GM13976 (cell line): ENCODE results near the gene C18orf32.
"Not testable (repeated sequence)": the region's sequence is repeated elsewhere in the genome, so short reads cannot be mapped to it uniquely, and the experiment has no call there.

ENCODE experiments used
- DNase-seq: peaks from one replicate; pipeline ENCODE4 v3.0.0; 2012; ENCODE audit warnings: low spot score
- CTCF ChIP-seq: IDR thresholded peaks from 2 replicates; pipeline ENCODE4 v1.5.1; 2012; ENCODE audit warnings: borderline replicate concordance, mild to moderate bottlenecking; ENCODE audit not compliant: insufficient read depth; ENCODE audit errors: extremely low read depth, missing control alignments, control extremely low read depth
- in situ Hi-C: fragments of 300-500 bp; cut with MboI; formaldehyde crosslinking; loops from one replicate; pipeline ENCODE4 v1.12.0; 2022; ENCODE audit warnings: low sequenced_read_pairs, mixed read lengths, inconsistent platforms; ENCODE audit not compliant: unreplicated experiment

Gene C18orf32

DNA sequence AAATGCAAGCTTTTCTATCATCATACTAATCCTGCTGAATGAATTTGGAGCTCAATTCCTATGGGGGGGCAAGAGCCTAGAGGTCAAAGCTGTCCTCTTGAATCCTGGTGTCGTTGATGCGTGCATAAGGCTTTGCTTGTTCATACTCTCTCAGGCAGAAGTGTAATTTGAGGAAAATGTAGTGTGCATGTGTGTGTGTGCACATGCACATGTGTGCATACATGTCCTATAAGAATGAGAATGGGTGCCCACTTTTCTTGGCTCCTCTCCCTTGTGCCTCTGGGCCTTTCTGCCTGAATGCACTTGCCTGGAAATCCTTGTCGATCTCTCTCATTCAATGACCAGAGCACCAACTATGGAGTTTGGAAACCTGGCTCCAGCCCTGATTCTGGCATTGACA is 28.5 kb upstream of the C18orf32 start:
- no peak for DNase-seq
- in situ Hi-C loops, result loop anchor here (10.0 kb wide), 1 partner anchor 339 kb away; no protein-coding TSS in a partner anchor
- no peak for TF ChIP-seq CTCF

- not testable (repeated sequence) for DNase-seq
- in situ Hi-C loops, result loop anchor here (10.0 kb wide), 1 partner anchor 340 kb away; no protein-coding TSS in a partner anchor
These were observed 28.0 kb upstream of the C18orf32 start for GRCh38 chr18:49515003-49515402.

GRCh38 chr18:49514577-49514976 is 27.5 kb upstream of the C18orf32 start:
- no peak for TF ChIP-seq CTCF
- in situ Hi-C loops, result loop anchor here (10.0 kb wide), 1 partner anchor 340 kb away; no protein-coding TSS in a partner anchor
- DNase-seq, result no peak

- in situ Hi-C loops, result loop anchor here (10.0 kb wide), 1 partner anchor 342 kb away; no protein-coding TSS in a partner anchor
These were observed 25.8 kb upstream of the C18orf32 start for GRCh38 chr18:49512876-49513275.

DNA sequence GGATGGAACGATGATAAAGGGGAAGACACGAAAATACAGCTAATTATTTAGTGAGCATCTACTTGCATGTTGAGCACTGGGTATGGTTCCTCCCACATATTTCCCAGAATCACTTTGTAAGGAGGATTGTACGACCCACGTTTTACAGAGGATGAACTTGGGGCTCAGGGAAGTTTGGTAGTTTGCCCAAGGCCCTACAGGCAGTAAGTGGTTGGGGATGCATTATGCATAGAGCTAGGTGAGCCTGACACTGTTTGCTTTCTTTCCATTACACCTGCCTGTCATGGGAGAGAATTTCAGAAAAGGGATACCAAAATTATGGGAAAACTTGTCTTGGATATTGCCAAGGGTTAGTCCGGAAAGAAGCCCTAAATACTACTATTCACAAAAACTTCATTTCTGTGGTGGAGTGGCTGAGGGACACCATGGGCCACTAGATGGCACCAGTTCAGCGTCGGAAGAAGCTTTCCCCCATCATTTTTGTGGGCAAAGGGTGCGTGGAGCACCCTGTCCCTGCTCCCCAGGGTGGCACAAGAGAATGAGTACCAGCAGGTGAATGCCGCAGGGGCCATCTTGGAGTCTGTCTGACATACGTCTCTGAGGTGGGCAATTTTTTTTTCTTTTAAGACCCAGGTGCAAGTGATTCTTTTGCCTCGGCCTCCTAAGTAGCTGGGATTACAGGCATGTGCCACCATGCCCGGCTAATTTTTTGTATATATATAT is 23.5 kb upstream of the C18orf32 start:
- peak; percentile 72 for TF ChIP-seq CTCF
- in situ Hi-C loops, result loop anchor here (10.0 kb wide), 1 partner anchor 344 kb away; no protein-coding TSS in a partner anchor
- DNase-seq, result peak; percentile 60

More at GRCh38 chr18:49512876-49513275, 25.8 kb upstream of the C18orf32 start:
- DNase-seq, result not testable (repeated sequence)

GRCh38 chr18:49506438-49506837 is 19.4 kb upstream of the C18orf32 start:
- DNase-seq, in situ Hi-C loops: not testable (repeated sequence)

DNA sequence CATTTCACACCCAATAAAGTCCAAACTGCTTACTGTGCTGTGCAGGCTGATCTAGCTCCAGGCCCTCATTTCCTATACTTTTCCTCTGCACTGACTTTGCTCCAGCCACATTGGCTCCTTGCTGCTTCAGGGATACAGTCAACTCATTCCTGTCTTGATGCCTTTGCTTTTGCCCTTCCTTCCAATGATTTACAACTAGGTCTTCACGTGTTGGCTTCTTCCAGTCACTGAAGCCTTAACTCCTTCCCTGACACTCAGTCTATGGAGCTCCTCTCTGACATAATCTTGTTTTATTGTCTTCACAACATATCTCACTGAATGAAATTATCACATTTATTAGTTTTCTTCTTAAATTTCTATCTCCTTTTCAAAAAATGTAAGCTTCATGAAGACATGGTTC is 16.9 kb upstream of the C18orf32 start:
- no peak for TF ChIP-seq CTCF
- in situ Hi-C loops, result no loop called here
- DNase-seq, result no peak

- DNase-seq, result no peak
- in situ Hi-C loops, result no loop called here
- no peak for TF ChIP-seq CTCF
These were observed 13.3 kb upstream of the C18orf32 start for GRCh38 chr18:49500201-49500921.
